HG03354 (cell line): ENCODE data around the gene RILPL2.
A peak's percentile ranks its signal among the peaks of the same experiment; 100 is the strongest.
"Not testable (repeated sequence)": the region's sequence is repeated elsewhere in the genome, so short reads cannot be mapped to it uniquely, and the experiment has no call there.

Source experiments
- ATAC-seq: cut with Tn5 transposase; IDR thresholded peaks from one replicate; pipeline ENCODE4 v1.9.1; 2021; ENCODE audit warnings: mild to moderate bottlenecking; ENCODE audit not compliant: unreplicated experiment, poor library complexity, severe bottlenecking

Gene RILPL2

DNA sequence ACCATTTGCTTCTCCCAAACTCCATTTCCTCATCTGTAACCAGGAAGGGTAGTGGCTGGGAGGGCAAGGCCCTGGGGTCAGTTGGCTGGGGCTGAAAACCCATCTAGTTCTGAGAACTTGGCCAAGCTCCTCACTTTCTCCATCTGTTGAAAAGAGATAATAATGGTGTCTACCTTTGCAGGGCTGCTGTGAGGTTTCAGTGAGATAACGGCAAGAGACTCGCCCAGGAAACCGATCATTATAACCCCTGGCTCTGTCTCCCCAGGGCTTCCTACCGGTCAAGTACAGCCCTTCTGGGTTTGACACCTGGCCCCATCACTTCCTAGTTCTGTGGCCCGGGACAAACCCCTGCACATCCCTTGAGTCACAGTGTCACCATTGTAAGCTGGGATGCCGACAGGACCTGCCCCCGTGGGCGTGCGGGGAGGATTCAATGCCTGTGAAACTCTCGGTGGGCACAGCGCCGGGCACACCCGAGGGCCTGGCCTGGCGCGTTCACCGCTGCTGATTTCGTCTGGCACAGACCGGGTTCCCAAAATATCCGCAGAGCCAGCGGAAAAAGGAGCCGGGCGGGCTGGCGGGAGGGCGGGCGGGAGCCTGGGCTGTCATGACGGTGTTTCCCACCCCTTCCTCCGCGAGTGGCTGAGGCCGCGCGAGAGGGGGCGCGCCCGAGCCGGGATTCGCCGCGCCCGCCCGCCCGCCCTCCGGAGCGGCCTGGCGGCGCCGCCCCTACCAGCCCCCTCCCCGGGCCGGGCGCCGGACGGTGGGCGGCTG lies 48.1 kb downstream of the RILPL2 start:
- ATAC-seq: peak; percentile 44

DNA sequence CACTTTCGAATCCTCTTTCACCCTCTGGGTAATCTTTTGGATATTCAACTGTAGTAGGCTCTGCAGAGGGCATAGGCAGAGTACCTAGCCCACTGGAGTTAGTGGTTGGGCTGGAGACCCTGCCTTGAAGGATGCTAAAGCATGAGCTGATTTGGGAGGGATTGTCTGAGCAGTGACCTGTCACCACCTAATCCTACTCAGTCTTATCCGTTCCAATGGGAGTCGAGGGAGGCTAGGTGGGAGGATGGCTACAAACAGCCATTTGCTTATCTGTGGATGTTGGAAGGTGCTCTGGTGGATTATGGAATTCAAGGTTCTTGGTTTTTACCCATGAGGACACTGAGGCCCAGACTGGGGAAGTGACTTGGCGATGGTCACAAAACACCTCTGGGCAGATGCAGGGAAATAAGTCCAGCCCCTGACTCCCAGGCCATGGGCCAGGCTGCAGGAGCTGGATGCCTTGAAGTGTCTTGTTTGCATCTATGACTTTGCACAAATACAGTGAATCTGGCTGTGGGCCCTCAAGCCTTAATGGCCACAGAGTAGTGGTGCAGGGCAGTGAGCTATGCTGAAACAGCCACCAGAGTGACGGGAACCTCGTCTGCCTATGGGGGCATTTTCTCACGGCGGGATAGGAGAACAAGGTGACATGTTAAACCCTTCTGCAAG lies 48.8 kb downstream of the RILPL2 start:
- no peak for ATAC-seq

- ATAC-seq: not testable (repeated sequence)
Observed at GRCh38 chr12:123385536-123385935, 50.9 kb downstream of the RILPL2 start.

DNA sequence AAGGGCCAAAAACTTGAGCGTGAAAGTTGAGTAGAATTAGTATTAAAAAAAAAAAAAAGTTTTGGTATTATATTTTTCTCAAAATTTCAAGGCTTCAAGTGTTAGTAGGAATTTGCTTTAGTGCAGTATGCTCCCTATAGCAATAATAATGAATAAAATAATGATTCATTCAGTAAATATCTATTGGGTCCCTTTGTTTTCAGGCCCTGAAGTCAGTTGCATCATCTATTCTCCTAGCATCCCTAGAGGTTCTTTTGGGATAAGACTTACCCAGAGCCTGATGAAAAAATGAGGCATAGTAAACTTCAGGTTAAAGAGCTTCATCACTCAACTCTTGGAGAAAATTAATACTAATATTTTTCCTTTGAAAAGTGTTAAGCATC lies 51.5 kb downstream of the RILPL2 start:
- no peak for ATAC-seq

DNA sequence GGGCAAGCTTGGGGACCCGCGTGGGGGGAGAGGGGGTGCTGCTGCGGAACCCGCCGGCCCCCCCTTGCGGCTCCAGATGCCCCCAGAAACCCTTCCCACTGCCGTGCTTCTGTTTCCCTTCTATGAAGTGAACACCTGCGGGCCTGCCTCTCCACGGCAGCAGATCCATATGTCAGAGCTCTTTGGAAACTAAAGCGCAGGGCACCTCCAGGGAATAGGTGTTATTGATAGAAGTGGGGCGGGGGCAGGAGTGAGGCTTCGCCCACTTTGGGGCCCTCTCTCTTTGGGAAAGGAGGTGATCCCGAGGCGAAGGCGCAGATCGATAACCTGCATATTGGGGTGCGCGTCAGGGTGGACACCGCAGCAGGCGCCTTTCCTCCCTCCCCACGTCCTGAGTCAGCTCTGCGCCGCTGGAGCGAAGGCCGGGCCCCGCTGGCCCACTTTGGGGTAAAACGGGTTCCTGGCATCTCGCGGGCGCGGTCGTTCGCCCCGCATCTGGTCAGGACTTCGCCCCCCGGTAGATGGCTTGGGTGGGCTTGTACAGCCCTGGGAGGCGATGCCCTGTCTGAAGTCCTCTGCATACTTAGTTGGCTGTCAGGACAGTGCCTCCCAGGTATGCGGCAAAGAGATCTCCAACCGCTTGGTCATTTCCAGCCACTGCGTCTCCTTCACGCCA lies 52.0 kb downstream of the RILPL2 start:
- ATAC-seq: no peak

DNA sequence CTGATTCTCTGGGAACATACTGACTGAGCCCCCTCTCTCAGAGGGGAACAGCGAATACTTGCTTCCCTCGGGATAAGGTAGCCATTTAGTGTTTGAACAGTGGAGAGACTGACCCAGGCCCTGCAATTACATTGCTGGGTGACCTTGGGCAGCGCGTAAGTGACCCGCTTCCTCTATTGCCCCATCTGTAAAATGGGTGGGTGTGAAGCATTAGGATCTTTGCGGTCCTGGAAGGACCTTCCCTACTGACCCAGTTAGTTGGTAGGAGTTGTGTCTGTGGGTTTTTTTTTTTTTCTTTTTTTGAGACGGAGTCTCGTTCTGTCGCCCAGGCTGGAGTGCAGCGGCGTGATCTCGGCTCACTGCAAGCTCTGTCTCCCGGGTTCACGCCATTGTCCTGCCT lies 53.8 kb downstream of the RILPL2 start:
- no peak for ATAC-seq

DNA sequence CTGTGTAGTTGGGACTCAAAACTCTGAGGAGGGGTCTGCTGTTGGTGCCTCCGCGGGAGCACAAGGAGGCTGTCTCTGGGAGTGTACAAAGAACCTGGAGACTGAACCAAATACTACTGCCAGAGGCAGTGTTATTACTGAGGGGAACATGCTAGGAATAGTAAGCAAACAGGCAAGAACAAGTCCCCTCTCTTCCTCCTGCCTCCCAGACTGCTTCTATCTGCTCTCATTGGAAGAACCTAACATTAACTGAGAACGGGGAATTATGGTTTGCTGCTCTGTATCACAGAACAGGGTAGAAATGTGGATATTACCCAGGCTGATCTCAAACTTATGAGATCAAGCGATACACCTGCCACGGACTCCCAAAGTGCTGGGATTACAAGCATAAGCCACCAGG lies 57.1 kb downstream of the RILPL2 start:
- ATAC-seq: no peak

DNA sequence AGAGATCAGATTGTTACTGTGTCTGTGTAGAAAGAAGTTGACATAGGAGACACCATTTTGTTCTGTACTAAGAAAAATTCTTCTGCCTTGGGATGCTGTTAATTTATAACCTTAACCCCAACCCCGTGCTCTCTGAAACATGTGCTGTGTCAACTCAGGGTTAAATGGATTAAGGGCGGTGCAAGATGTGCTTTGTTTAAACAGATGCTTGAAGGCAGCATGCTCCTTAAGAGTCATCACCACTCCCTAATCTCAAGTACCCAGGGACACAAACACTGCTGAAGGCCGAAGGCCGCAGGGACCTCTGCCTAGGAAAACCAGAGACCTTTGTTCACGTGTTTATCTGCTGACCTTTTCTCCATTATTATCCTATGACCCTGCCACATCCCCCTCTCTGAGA lies 64.1 kb downstream of the RILPL2 start:
- not testable (repeated sequence) for ATAC-seq

GRCh38 chr12:123371667-123372368 lies 64.7 kb downstream of the RILPL2 start:
- not testable (repeated sequence) for ATAC-seq

- no peak for ATAC-seq
Observed at GRCh38 chr12:123369229-123369628, 67.3 kb downstream of the RILPL2 start.

DNA sequence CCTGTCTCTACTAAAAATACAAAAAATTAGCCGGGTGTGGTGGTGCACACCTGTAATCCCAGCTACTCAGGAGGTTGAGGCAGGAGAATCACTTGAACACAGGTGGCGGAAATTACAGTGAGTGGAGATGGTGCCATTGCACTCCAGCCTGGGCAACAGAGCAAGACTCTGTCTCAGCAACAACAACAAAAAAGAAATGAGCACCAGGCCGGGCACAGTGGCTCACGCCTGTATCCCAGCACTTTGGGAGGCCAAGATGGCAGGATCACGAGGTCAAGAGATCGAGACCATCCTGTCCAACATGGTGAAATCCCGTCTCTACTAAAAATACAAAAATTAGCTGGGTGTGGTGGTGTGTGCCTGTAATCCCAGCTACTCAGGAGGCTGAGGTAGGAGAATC lies 68.1 kb downstream of the RILPL2 start:
- ATAC-seq: not testable (repeated sequence)

DNA sequence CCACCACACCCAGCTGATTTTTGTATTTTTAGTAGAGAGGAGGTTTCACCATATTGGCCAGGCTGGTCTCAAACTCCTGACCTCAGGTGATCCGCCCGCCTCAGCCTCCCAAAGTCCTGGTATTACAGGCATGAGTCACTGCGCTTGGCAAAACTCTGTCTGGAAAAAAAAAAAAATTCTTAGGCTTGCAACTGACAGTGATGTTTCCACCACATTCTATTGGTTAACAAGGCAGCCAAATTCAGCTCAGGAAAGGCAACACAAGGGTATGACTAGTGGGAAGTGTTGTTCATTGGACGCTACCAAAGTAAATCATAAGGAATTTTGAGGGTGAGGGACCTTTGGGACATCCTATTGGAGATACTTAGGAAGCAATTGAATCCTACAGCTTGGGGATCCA lies 69.0 kb downstream of the RILPL2 start:
- ATAC-seq: no peak
